ENCODE measurements around the gene CEP170B. TPM values are rescaled to one million over a fixed set of nuclear protein-coding genes. Genes with fewer than 3 reads are reported as not detected.

The CEP170B gene
- total RNA-seq, 4 donors from 2014 or later, result 42.1 to 112 (median 83.8) TPM

GRCh38 chr14:104885031-104885972 lies 20.2 kb downstream of the CEP170B start:
- H3K27me3 ChIP-seq, result no peaks in the 10 kb centered on the region
- H3K27ac ChIP-seq, result no peak overlapping the region
- no peaks in the 10 kb centered on the region for H3K4me1 ChIP-seq
- DNase-seq, result peak in 1 of 3 donors; percentile 44
- no peak for TF ChIP-seq POLR2A (IDR thresholded peaks at IDR 0.05)
- TF ChIP-seq, protein P1, sequence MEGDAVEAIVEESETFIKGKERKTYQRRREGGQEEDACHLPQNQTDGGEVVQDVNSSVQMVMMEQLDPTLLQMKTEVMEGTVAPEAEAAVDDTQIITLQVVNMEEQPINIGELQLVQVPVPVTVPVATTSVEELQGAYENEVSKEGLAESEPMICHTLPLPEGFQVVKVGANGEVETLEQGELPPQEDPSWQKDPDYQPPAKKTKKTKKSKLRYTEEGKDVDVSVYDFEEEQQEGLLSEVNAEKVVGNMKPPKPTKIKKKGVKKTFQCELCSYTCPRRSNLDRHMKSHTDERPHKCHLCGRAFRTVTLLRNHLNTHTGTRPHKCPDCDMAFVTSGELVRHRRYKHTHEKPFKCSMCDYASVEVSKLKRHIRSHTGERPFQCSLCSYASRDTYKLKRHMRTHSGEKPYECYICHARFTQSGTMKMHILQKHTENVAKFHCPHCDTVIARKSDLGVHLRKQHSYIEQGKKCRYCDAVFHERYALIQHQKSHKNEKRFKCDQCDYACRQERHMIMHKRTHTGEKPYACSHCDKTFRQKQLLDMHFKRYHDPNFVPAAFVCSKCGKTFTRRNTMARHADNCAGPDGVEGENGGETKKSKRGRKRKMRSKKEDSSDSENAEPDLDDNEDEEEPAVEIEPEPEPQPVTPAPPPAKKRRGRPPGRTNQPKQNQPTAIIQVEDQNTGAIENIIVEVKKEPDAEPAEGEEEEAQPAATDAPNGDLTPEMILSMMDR (IDR thresholded peaks at IDR 0.05), result no peak
- H3K9me3 ChIP-seq, result no peaks in the 10 kb centered on the region
- peaks cover 0 to 70% (median 0%) of the 10 kb centered on the region in 3 donors for H3K36me3 ChIP-seq
- no peak overlapping the region for H3K4me3 ChIP-seq

GRCh38 chr14:104885973-104886689 lies 21.1 kb downstream of the CEP170B start:
- Histone ChIP-seq H3K4me1 (no peaks in the 10 kb centered on the region), H3K36me3 (peaks cover 0 to 62% (median 0%) of the 10 kb centered on the region in 3 donors), H3K4me3 (no peak overlapping the region), H3K27me3 (no peaks in the 10 kb centered on the region), H3K9me3 (no peaks in the 10 kb centered on the region), H3K27ac (no peak overlapping the region)
- TF ChIP-seq, protein P1 (IDR thresholded peaks at IDR 0.05), result no peak
- TF ChIP-seq POLR2A (IDR thresholded peaks at IDR 0.05), result no peak
- DNase-seq, result peak in 1 of 3 donors; percentile 34

DNA sequence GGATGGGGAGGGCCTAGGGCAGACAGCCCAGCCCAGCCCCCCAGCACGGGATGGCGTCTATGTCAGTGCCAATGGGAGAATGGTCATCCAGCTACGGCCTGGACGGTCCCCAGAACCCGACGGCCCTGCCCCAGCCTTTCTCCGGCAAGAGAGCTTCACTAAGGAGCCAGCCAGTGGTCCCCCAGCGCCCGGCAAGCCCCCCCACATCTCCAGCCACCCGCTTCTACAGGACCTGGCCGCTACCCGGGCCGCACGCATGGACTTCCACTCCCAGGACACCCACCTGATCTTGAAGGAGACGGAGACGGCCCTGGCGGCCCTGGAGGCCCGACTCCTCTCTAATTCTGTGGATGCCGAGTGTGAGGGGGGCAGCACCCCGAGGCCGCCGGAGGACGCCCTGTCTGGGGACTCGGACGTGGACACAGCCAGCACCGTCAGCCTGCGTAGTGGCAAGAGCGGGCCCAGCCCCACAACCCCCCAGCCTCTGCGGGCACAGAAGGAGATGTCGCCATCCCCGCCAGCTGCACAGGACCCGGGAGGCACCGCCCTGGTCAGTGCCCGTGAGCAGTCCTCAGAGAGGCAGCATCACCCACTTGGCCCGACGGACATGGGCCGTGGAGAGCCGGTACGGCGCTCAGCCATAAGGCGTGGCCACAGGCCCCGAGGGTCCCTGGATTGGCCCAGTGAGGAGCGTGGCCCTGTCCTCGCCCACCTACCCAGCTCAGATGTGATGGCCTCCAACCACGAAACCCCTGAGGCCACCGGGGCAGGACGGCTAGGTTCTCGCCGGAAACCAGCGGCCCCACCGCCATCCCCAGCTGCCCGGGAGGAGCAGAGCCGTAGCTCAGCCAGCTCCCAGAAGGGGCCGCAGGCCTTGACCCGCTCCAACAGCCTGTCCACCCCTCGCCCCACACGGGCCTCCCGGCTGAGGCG lies 21.9 kb downstream of the CEP170B start:
- Histone ChIP-seq H3K4me1 (no peaks in the 10 kb centered on the region), H3K27me3 (no peaks in the 10 kb centered on the region), H3K27ac (no peak overlapping the region), H3K9me3 (no peaks in the 10 kb centered on the region), H3K36me3 (peaks cover 0 to 61% (median 0%) of the 10 kb centered on the region in 3 donors), H3K4me3 (no peak overlapping the region)
- DNase-seq, result peak in 1 of 3 donors; percentile 43
- TF ChIP-seq, protein P1 (IDR thresholded peaks at IDR 0.05), result no peak
- no peak for TF ChIP-seq POLR2A (IDR thresholded peaks at IDR 0.05)

- no peak overlapping the region for H3K27ac ChIP-seq
- H3K4me3 ChIP-seq, result no peak overlapping the region
- DNase-seq, result peak in 2 of 3 donors; percentile 42 to 43
- peaks cover 0 to 60% (median 0%) of the 10 kb centered on the region in 3 donors for H3K36me3 ChIP-seq
- no peaks in the 10 kb centered on the region for H3K9me3 ChIP-seq
- no peaks in the 10 kb centered on the region for H3K27me3 ChIP-seq
- no peak for TF ChIP-seq POLR2A (IDR thresholded peaks at IDR 0.05)
- TF ChIP-seq, protein P1 (IDR thresholded peaks at IDR 0.05), result no peak
- peaks cover 0 to 2% (median 0%) of the 10 kb centered on the region in 4 donors for H3K4me1 ChIP-seq
Measured at GRCh38 chr14:104887623-104888488, 22.8 kb downstream of the CEP170B start.
